Kidney (tissue), 14 donors: ENCODE results near the gene PAK6. TPM values are rescaled to one million over a fixed set of nuclear protein-coding genes. Genes with fewer than 3 reads are reported as not detected.

Experiments used
- DNase-seq, 5 donors: peaks; one replicate each; pipeline ENCODE4 v3.0.0-alpha.2; 2013 to 2020
- FAIRE-seq: peaks from 2 replicates; lab custom pipeline; 2012; peaks lifted over from hg19 to GRCh38; lab: Jason Lieb, UNC
- H3K27ac ChIP-seq, 2 donors: one replicate each; pipeline ENCODE4 v1.7.0; 2013; ENCODE audit warnings: low read depth in 2 of 2, low read length in 2 of 2, inconsistent platforms in 1 of 2
- H3K27me3 ChIP-seq: one replicate; pipeline ENCODE4 v1.7.1; 2013; ENCODE audit warnings: low read length, inconsistent platforms; ENCODE audit not compliant: control insufficient read depth, insufficient read depth
- H3K36me3 ChIP-seq, 3 donors: one replicate each; pipeline versions ENCODE4 v1.7.0 to v1.7.1; 2013; ENCODE audit warnings: low read length in 3 of 3, control low read depth in 1 of 3, inconsistent platforms in 1 of 3; ENCODE audit not compliant: insufficient read depth in 3 of 3, control insufficient read depth in 2 of 3
- H3K4me1 ChIP-seq, 3 donors: one replicate each; pipeline versions ENCODE4 v1.7.0 to v1.7.1; 2013; ENCODE audit warnings: low read length in 3 of 3, inconsistent platforms in 1 of 3, low read depth in 1 of 3; ENCODE audit not compliant: control insufficient read depth in 2 of 3, insufficient read depth in 2 of 3
- H3K4me3 ChIP-seq, 3 donors: one replicate each; pipeline versions ENCODE4 v1.7.0 to v1.8.1; 2013; ENCODE audit warnings: low read length in 3 of 3, control low read depth in 1 of 3, inconsistent platforms in 1 of 3
- H3K9ac ChIP-seq, 3 donors: one replicate each; pipeline versions ENCODE4 v1.7.0 to v1.7.1; 2013; ENCODE audit warnings: low read length in 3 of 3, control low read depth in 1 of 3, inconsistent platforms in 1 of 3
- H3K9me3 ChIP-seq, 3 donors: one replicate each; pipeline versions ENCODE4 v1.7.0 to v1.7.1; 2013; ENCODE audit warnings: low read length in 3 of 3, control low read depth in 1 of 3, inconsistent platforms in 1 of 3; ENCODE audit not compliant: control insufficient read depth in 2 of 3, insufficient read depth in 1 of 3
- CTCF ChIP-seq: IDR thresholded peaks from 3 replicates; pipeline ENCODE4 v1.5.1; 2012; ENCODE audit warnings: mild to moderate bottlenecking, moderate library complexity, borderline replicate concordance; ENCODE audit not compliant: insufficient read depth; ENCODE audit errors: extremely low read depth
- intact Hi-C: fragments of 100-400 bp; cut with DNase I; formaldehyde crosslinking; loops from one replicate; pipeline ENCODE4 v1.11.1; 2022
- polyA plus RNA-seq: library from polyadenylated mRNA; stranded (reverse); fragments of 350-450 nt; fragmentation: Illumina TruSeq; extraction: RNeasy Lipid Tissue Mini Kit (QIAGEN cat#74804); gene quantifications from one replicate; pipeline ENCODE4 v1.2.3, GENCODE V29; 2014; ENCODE audit warnings: low read depth, low replicate concordance; ENCODE audit not compliant: insufficient read depth
- total RNA-seq: library from RNA; stranded (reverse); fragmentation: NEBNext Ultra II Directional; extraction: Animal tissue kit (Norgen Biotek cat#: 25700); gene quantifications from one replicate; pipeline ENCODE4 v1.2.1, GENCODE V29; 2021
- donor health status: control.
- donor health status: control.
- donor health status: control.
- donor health status: control.
- donor health status: control.
- donor health status: DM: yes; HTN: yes; CAD: no.
- donor health status: Normal renal cell carcinoma (clear cell type).

The PAK6 gene
- total and polyA plus RNA-seq, 2 donors from 2014 or later, result 8.1 to 11.9 TPM

- Histone ChIP-seq H3K27ac (no peak overlapping the region), H3K4me3 (no peak overlapping the region), H3K9me3 (no peaks in the 10 kb centered on the region), H3K27me3 (no peaks in the 10 kb centered on the region), H3K4me1 (peaks cover 0 to 7% (median 0%) of the 10 kb centered on the region in 3 donors), H3K36me3 (no peaks in the 10 kb centered on the region), H3K9ac (no peak overlapping the region)
- no peak for TF ChIP-seq CTCF
- intact Hi-C loops, result no loop called here
- DNase-seq, result no peak
- FAIRE-seq, result no peak
Observed at GRCh38 chr15:40243126-40243810, 4.4 kb downstream of the PAK6 start.

DNA sequence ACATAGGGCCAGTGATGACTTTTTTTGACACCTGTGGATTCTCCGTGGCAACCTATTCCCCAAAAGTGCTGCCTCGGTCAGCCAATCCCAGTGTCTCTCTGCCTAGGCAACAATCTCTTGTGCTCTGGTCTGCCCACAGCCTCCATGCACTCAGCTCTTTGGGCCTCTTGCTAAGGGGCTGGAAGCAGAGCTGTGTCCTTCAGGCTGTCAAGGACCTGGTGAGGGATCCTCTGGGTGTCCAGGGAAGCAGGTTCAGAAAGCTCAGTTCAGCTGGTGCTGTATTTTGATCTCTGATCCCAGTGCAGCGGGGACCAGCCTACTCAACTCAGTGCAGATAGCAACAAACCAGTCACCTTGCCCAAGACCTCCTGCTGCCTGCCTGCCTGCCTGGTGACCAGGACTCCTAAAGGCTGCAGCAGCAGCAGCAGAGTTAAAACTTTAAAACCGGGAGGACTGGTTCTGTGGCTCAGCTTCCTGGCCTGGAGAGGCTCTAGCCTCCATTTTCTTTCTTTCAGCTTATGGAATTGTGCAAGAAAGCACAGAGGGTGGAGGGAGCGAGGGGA lies 6.2 kb downstream of the PAK6 start:
- H3K4me1 ChIP-seq, result peaks cover 0 to 5% (median 0%) of the 10 kb centered on the region in 3 donors
- DNase-seq, result peak in 3 of 5 donors; percentile 62 to 82 (median 76)
- H3K9ac ChIP-seq, result no peak overlapping the region
- H3K9me3 ChIP-seq, result no peaks in the 10 kb centered on the region
- H3K4me3 ChIP-seq, result no peak overlapping the region
- peak overlapping the region; percentile 43 to 73 for H3K27ac ChIP-seq
- no peak for TF ChIP-seq CTCF
- no peaks in the 10 kb centered on the region for H3K36me3 ChIP-seq
- no peak for FAIRE-seq
- intact Hi-C loops, result no loop called here
- no peaks in the 10 kb centered on the region for H3K27me3 ChIP-seq

DNA sequence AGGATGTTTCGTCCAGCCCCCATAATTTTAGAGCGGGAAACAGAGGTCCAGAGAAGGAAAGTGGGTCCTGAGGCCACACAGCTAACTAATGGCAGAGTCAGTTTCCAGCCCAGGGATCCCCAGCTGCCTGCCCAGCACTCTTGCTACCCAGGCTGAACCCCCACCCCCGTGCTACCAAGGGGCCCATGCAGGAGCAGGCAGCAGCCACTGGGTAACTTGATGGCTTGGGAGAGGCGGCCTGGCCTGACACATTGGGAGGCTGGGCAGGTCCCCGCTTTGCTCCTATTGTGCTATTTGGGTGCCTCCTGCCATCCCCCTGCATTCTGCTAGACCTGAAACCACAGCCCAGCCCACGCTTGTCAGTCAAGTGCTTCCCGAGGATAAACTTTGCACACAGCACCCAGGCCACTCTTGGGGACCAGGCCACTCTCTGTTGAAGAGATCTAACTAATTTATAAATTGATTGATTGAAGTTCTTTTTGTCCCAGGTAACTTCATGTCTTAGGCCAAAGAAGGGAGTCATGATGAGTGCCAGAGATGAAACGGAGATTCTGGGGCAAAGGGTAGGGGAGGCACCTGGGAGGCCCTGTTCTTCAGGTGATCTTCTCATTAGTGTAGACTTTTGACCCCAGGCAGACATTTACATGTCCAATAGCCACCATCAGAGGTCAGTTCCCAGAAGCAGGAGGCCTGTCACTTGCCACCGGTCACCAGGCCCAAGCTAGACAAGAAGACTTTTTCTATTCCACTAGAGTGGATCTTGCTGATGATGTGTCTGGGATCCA lies 7.0 kb downstream of the PAK6 start:
- DNase-seq (no peak), FAIRE-seq (no peak)
- H3K36me3 ChIP-seq, result no peaks in the 10 kb centered on the region
- TF ChIP-seq CTCF, result no peak
- no peak overlapping the region for H3K4me3 ChIP-seq
- H3K4me1 ChIP-seq, result peaks cover 0 to 4% (median 0%) of the 10 kb centered on the region in 3 donors
- no peak overlapping the region for H3K9ac ChIP-seq
- H3K27ac ChIP-seq, result peak overlapping the region in 1 of 2 donors; percentile 43
- H3K9me3 ChIP-seq, result no peaks in the 10 kb centered on the region
- no peaks in the 10 kb centered on the region for H3K27me3 ChIP-seq
- intact Hi-C loops, result no loop called here
